GM19035 (cell line): ENCODE data around the gene DHRS13.
"Not testable (repeated sequence)": the region's sequence is repeated elsewhere in the genome, so short reads cannot be mapped to it uniquely, and the experiment has no call there.

Experiments
- ATAC-seq: cut with Tn5 transposase; IDR thresholded peaks from one replicate; pipeline ENCODE4 v1.9.1; 2021; ENCODE audit not compliant: unreplicated experiment

DHRS13 gene

GRCh38 chr17:28863953-28864352, 38.9 kb downstream of the DHRS13 start:
- no peak for ATAC-seq

- no peak for ATAC-seq
These were observed 40.3 kb downstream of the DHRS13 start for GRCh38 chr17:28862561-28862960.

- no peak for ATAC-seq
These were observed 41.3 kb downstream of the DHRS13 start for GRCh38 chr17:28861393-28862203.

DNA sequence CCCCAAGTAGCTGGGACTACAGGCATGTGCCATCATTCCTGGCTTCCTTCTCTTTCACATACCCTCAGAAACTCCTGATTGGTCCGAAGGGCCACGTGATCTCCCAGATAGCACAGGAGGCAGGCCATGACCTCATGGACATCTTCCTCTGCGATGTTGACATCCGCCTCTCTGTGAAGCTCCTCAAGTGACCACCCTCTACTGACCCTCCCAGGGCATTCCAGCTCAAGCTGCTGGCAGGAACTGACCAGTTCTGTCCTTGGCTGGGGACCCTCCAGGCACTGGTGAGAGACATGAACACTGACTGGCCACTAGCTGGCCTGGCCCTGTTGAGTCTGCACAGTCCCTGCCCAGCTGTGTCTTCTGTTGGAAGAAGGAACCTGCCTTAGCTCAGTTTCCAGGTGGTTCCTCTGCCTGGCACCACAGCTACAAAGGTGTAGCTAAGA, 42.5 kb downstream of the DHRS13 start:
- ATAC-seq: no peak

GRCh38 chr17:28858801-28859355, 44.0 kb downstream of the DHRS13 start:
- ATAC-seq: no peak

GRCh38 chr17:28857905-28858800, 44.7 kb downstream of the DHRS13 start:
- no peak for ATAC-seq

GRCh38 chr17:28856028-28856574, 46.8 kb downstream of the DHRS13 start:
- ATAC-seq: no peak

DNA sequence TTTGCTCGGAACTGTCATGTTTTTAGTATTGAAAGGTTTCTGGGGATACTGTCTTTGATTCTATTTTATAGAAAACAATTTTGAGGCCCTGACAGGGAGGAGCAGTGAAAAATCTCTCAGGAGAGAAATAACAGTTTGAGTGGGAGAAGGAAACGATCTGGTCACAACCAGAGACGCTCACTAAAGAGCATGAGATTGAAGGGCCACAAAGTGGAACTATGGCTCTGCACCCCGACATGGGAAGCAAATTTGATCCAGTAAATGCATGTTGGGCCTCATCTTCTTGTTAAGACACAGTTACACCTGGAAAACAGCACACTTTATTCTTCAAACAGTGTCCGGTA, 47.6 kb downstream of the DHRS13 start:
- no peak for ATAC-seq

DNA sequence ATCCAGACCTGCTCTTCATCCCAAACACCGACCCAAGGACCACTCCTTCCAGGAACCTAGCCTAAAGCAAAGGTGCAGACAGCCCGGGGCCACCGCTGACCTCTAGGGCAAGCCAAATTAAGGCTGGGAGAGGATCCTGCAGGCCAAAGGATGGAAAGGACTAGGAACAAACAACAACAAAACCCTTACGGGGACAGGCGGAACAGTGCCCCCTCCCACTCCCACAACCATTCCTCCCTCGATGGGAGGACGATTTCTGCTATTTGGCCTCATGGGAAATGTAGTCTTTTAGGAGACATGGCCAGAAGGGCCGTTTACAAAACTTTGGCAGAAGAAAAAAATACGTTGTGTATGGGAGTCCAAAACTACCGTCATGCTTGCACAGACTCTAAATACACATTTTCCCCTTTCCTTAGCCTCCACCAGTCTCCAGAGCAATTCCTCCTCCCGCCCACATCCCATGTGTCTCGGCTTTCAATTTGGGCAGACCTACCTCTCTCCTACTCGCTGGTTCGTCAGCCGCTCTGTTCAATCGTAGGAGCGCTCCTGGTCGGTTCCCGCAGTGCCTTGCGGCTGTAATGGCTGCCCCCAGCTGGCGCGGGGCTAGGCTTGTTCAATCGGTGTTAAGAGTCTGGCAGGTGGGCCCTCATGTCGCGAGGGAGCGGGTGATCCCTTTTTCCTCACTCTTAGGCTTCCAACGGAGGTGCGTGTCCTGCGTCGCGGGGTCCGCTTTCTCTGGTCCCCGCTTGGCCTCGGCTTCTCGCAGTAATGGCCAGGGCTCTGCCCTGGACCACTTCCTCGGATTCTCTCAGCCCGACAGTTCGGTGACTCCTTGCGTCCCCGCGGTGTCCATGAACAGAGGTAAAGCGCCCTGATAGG, 48.2 kb downstream of the DHRS13 start, which contains the start of gene ERAL1:
ERAL1 (plus strand) TSS at position 560 of the 879 bp plus-strand sequence; CDS start at position 579, 19 bp downstream.
- ATAC-seq: peak; percentile 93

DNA sequence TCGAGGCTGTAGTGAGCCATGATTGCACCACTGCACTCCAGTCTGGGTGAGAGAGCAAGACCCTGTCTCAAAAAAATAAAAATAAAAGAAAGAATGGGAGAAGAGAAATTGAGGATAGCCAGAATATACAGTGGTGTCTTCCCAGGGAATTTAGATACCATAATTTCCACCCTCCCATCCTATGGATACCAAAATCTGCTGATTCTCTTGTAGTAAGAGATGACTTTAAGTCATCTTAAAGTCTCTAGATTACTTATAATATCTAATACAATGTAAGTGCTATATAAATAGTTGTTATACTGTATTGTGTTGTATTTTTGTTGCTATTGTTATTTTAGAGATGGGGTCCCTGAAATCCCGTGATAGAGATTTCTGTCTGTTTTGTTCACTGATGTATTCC, 49.6 kb downstream of the DHRS13 start:
- no peak for ATAC-seq

DNA sequence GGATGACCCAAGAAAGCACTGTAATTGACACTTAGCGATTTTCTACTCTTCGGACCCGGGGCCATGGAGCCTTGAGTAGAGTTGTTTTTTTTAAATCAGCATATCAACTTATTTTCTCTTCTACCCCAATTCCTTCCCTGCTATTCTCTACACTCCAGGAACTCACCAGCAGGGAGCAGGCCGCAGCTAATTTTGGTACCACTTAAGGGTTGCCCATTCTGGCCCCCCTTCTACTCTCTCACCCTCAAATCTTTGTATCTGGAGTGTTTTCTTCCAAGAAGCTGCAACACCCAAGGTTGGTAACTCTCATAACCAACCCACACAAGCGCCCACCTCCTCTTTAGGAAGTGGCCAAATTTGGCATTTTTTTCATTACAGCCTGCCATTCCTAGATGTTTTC, 53.6 kb downstream of the DHRS13 start:
- no peak for ATAC-seq

DNA sequence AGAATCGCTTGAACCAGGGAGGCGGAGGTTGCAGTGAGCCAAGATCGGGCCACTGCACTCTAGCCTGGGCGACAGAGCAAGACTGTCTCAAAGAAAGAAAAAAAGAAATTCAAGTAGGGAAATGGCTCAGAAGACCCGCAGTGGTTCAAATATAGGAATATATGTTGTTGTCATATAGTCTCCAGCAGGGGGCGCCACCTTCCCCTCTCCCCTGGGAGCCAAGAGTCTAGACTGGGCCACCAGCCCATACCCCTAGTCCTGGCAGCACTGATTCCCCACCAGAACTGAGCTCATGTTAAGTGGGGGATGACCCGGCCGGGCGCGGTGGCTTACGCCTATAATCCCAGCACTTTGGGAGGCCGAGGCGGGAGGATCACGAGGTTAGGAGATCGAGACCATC, 54.2 kb downstream of the DHRS13 start:
- ATAC-seq: not testable (repeated sequence)
